ENCODE results near the gene NKX2-4.

NKX2-4 gene

DNA sequence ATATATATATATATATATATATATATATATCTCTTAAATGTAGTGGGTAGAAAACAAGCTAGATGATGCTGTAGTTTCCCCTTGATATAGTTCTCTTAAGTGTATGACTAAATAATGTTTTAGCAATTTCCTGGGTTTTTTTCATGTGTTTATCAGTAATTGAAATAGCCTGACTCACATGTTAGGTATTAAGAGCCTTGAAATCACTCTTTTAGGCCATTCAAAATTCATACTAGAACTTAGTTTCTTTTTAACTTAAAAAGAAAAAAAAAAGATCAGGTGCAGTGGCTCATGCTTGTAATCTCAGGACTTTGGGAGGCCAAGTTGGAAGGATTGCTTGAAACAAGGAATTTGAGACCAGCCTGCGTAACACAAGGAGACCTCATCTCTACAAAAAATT, 44.1 kb downstream of the NKX2-4 start:
- no peak overlapping the region for H3K4me3 ChIP-seq (ENCODE audit: low read depth, low read length)
- DNase-seq (ENCODE audit: low read depth): no peak
- no peak for TF ChIP-seq CTCF (IDR thresholded peaks at IDR 0.05; ENCODE audit: low read depth, low read length, missing control alignments)

GRCh38 chr20:21352703-21353102, 44.6 kb downstream of the NKX2-4 start:
- no peak for DNase-seq (ENCODE audit: low read depth)
- H3K4me3 ChIP-seq (ENCODE audit: low read depth, low read length): no peak overlapping the region
- no peak for TF ChIP-seq CTCF (IDR thresholded peaks at IDR 0.05; ENCODE audit: low read depth, low read length, missing control alignments)

Data from GM12864 (cell line).